ENCODE results near the gene CDH26. TPM values are rescaled to one million over a fixed set of nuclear protein-coding genes. Genes with fewer than 3 reads are reported as not detected.

Gene CDH26
- total RNA-seq, 2 experiments from 2014 or later = 0.75 to 1.1 TPM

- H3K27ac Mint-ChIP-seq = no peak overlapping the region
- DNase-seq = no peak
- TF ChIP-seq CTCF (IDR thresholded peaks at IDR 0.05) = no peak
- Histone ChIP-seq H3K27me3 (ENCODE audit: control insufficient read depth in 1 of 2, insufficient read depth in 2 of 2, low read length in 2 of 2) (no peaks in the 10 kb centered on the region), H3K36me3 (ENCODE audit: insufficient read depth, low read length) (no peaks in the 10 kb centered on the region), H3K4me3 (ENCODE audit: low read length) (no peak overlapping the region), H3K27ac (ENCODE audit: low read depth in 1 of 2, low read length in 2 of 2) (no peak overlapping the region), H3K9me3 (ENCODE audit: control insufficient read depth in 1 of 2, insufficient read depth in 1 of 2, low read length in 2 of 2) (no peaks in the 10 kb centered on the region), H3K4me1 (ENCODE audit: insufficient read depth, low read length) (no peaks in the 10 kb centered on the region)
- H3K9me3 Mint-ChIP-seq = peaks cover 7% of the 10 kb centered on the region
- peaks cover 25% of the 10 kb centered on the region for H3K36me3 Mint-ChIP-seq (ENCODE audit: low read depth)
- ATAC-seq (ENCODE audit: poor library complexity) = no peak
- CTCF ChIA-PET = no interaction called here
- H3K4me1 Mint-ChIP-seq (ENCODE audit: low read depth) = no peaks in the 10 kb centered on the region
- H3K4me3 Mint-ChIP-seq = no peak overlapping the region
- H3K27me3 Mint-ChIP-seq = no peaks in the 10 kb centered on the region
- POLR2A ChIA-PET = no interaction called here
- intact Hi-C loops (cut with DNase I, micrococcal nuclease) = no loop called here
Measured at GRCh38 chr20:60022849-60023248, 64.6 kb downstream of the CDH26 start.

- H3K4me1 Mint-ChIP-seq (ENCODE audit: low read depth) = no peaks in the 10 kb centered on the region
- peaks cover 2% of the 10 kb centered on the region for H3K9me3 Mint-ChIP-seq
- no peaks in the 10 kb centered on the region for H3K27me3 Mint-ChIP-seq
- POLR2A ChIA-PET = no interaction called here
- H3K4me3 Mint-ChIP-seq = no peak overlapping the region
- intact Hi-C loops (cut with DNase I, micrococcal nuclease) = no loop called here
- Histone ChIP-seq H3K27ac (ENCODE audit: low read depth in 1 of 2, low read length in 2 of 2) (no peak overlapping the region), H3K27me3 (ENCODE audit: control insufficient read depth in 1 of 2, insufficient read depth in 2 of 2, low read length in 2 of 2) (no peaks in the 10 kb centered on the region), H3K4me1 (ENCODE audit: insufficient read depth, low read length) (no peaks in the 10 kb centered on the region), H3K36me3 (ENCODE audit: insufficient read depth, low read length) (no peaks in the 10 kb centered on the region), H3K4me3 (ENCODE audit: low read length) (no peak overlapping the region), H3K9me3 (ENCODE audit: control insufficient read depth in 1 of 2, insufficient read depth in 1 of 2, low read length in 2 of 2) (no peaks in the 10 kb centered on the region)
- no peak for TF ChIP-seq CTCF (IDR thresholded peaks at IDR 0.05)
- CTCF ChIA-PET = no interaction called here
- ATAC-seq (ENCODE audit: poor library complexity) = no peak
- H3K36me3 Mint-ChIP-seq (ENCODE audit: low read depth) = peaks cover 17% of the 10 kb centered on the region
- H3K27ac Mint-ChIP-seq = no peak overlapping the region
- no peak for DNase-seq
Measured at GRCh38 chr20:60024245-60024644, 66.0 kb downstream of the CDH26 start.

GRCh38 chr20:60024801-60025200, 66.6 kb downstream of the CDH26 start:
- no peak overlapping the region for H3K27ac ChIP-seq (ENCODE audit: low read depth in 1 of 2, low read length in 2 of 2)
- ATAC-seq (ENCODE audit: poor library complexity) (no peak), DNase-seq (no peak)
- peaks cover 2% of the 10 kb centered on the region for H3K9me3 Mint-ChIP-seq
- no peak for TF ChIP-seq CTCF (IDR thresholded peaks at IDR 0.05)
- ChIA-PET POLR2A (no interaction called here), CTCF (no interaction called here)
- intact Hi-C loops (cut with DNase I, micrococcal nuclease) = no loop called here
- H3K27me3 Mint-ChIP-seq = no peaks in the 10 kb centered on the region
- H3K4me3 Mint-ChIP-seq = no peak overlapping the region
- no peaks in the 10 kb centered on the region for H3K4me1 ChIP-seq (ENCODE audit: insufficient read depth, low read length)
- no peak overlapping the region for H3K4me3 ChIP-seq (ENCODE audit: low read length)
- no peaks in the 10 kb centered on the region for H3K36me3 ChIP-seq (ENCODE audit: insufficient read depth, low read length)
- no peaks in the 10 kb centered on the region for H3K4me1 Mint-ChIP-seq (ENCODE audit: low read depth)
- H3K9me3 ChIP-seq (ENCODE audit: control insufficient read depth in 1 of 2, insufficient read depth in 1 of 2, low read length in 2 of 2) = no peaks in the 10 kb centered on the region
- no peaks in the 10 kb centered on the region for H3K27me3 ChIP-seq (ENCODE audit: control insufficient read depth in 1 of 2, insufficient read depth in 2 of 2, low read length in 2 of 2)
- H3K36me3 Mint-ChIP-seq (ENCODE audit: low read depth) = peaks cover 11% of the 10 kb centered on the region
- no peak overlapping the region for H3K27ac Mint-ChIP-seq
